Breast epithelium (tissue), 3 donors: ENCODE results near the gene POLD1.

Experiments
- POLR2A ChIP-seq: fragments of 450-650 bp; IDR thresholded peaks from one replicate; pipeline ENCODE4 v1.6.1; 2016; ENCODE audit warnings: antibody characterized with exemption, mild to moderate bottlenecking, moderate library complexity
- POLR2AphosphoS5 ChIP-seq, 3 donors: sonication (generic); formaldehyde crosslinking; IDR thresholded peaks; one replicate each; pipeline ENCODE4 v1.6.1; 2017; ENCODE audit warnings: antibody characterized with exemption in 3 of 3
- TF ChIP-seq, protein P1 (sequence below), 3 donors: fragments of 450-650 bp; IDR thresholded peaks; one replicate each; pipeline ENCODE4 v1.5.1; 2016 to 2017; ENCODE audit warnings: antibody characterized with exemption in 3 of 3, mild to moderate bottlenecking in 3 of 3, moderate library complexity in 3 of 3

DNA sequence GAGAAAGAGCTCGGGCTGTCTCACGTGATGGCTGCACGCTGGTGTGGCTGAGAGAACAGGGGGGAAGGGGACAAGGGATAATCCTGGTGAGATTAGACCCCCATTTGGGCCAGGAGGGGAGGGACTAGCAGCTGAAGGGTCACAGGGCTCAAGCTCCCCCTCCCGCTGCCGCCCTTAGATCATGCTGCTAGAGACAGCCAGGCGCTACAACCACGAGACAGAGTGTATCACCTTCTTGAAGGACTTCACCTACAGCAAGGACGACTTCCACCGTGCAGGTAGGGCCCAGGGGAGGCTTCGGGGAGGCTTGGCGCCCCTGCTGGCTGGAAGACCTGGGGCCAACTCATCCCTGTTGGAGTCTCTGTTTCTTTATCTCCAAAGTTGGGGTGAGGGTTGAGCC lies 4.5 kb upstream of the POLD1 start:
- TF ChIP-seq, protein P1, sequence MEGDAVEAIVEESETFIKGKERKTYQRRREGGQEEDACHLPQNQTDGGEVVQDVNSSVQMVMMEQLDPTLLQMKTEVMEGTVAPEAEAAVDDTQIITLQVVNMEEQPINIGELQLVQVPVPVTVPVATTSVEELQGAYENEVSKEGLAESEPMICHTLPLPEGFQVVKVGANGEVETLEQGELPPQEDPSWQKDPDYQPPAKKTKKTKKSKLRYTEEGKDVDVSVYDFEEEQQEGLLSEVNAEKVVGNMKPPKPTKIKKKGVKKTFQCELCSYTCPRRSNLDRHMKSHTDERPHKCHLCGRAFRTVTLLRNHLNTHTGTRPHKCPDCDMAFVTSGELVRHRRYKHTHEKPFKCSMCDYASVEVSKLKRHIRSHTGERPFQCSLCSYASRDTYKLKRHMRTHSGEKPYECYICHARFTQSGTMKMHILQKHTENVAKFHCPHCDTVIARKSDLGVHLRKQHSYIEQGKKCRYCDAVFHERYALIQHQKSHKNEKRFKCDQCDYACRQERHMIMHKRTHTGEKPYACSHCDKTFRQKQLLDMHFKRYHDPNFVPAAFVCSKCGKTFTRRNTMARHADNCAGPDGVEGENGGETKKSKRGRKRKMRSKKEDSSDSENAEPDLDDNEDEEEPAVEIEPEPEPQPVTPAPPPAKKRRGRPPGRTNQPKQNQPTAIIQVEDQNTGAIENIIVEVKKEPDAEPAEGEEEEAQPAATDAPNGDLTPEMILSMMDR (IDR thresholded peaks at IDR 0.05), result no peak
- no peak for TF ChIP-seq POLR2A
- no peak for TF ChIP-seq POLR2AphosphoS5 (IDR thresholded peaks at IDR 0.05)
